Naive thymus-derived CD8-positive, alpha-beta T cell (primary cell): ENCODE data around the gene ISG20L2. TPM values are rescaled to one million over a fixed set of nuclear protein-coding genes. Genes with fewer than 3 reads are reported as not detected.

Experiments used
- ATAC-seq, 2 donors: fragments of 150-1000 bp; cut with Tn5 transposase in 1 of 2; sonication (Bioruptor Pico), chemical (Tn5 transposase) in 1 of 2; 1 replicate in 1 of 2; 2 replicates in 1 of 2; pipeline ENCODE4 v1.10.0; 2021; ENCODE audit warnings: mild to moderate bottlenecking in 2 of 2, moderate library complexity in 2 of 2
- POLR2A ChIA-PET: fragments of 350-600 bp; sonication (Branson Sonifier 250); formaldehyde crosslinking; loops from one replicate; lab custom pipeline; 2021; ENCODE audit warnings: antibody characterized with exemption; lab: Charles Lee
- DNase-seq, 10 donors: peaks; one replicate each; pipeline versions ENCODE4 v3.0.0 to v3.0.0-alpha.2; 2020 to 2022
- H3K27ac Mint-ChIP-seq, 10 donors: one replicate each; pipeline ENCODE4 v1.8.0; 2020 to 2022; ENCODE audit warnings: mild to moderate bottlenecking in 10 of 10, mixed read lengths in 10 of 10, moderate library complexity in 4 of 10, inconsistent platforms in 1 of 10
- H3K27me3 Mint-ChIP-seq, 5 donors: one replicate each; pipeline ENCODE4 v1.8.0; 2021 to 2022; ENCODE audit warnings: mixed read lengths in 5 of 5
- H3K36me3 Mint-ChIP-seq, 3 donors: one replicate each; pipeline ENCODE4 v1.8.0; 2020 to 2022; ENCODE audit warnings: mixed read lengths in 3 of 3, mild to moderate bottlenecking in 2 of 3, inconsistent platforms in 1 of 3
- H3K4me1 Mint-ChIP-seq, 4 donors: one replicate each; pipeline ENCODE4 v1.8.0; 2021 to 2022; ENCODE audit warnings: mixed read lengths in 4 of 4
- H3K4me3 Mint-ChIP-seq, 10 donors: one replicate each; pipeline ENCODE4 v1.8.0; 2020 to 2022; ENCODE audit warnings: mild to moderate bottlenecking in 10 of 10, mixed read lengths in 10 of 10, moderate library complexity in 6 of 10, inconsistent platforms in 1 of 10
- H3K9me3 Mint-ChIP-seq, 9 donors: one replicate each; pipeline ENCODE4 v1.8.0; 2020 to 2022; ENCODE audit warnings: mixed read lengths in 9 of 9, mild to moderate bottlenecking in 3 of 9, inconsistent platforms in 1 of 9, moderate library complexity in 1 of 9
- polyA plus RNA-seq, 3 donors: library from polyadenylated mRNA; unstranded; fragments of 300-500 nt; fragmentation: Illumina TruSeq; gene quantifications; one replicate each; pipeline ENCODE4 v1.2.3, GENCODE V29; 2021
- total RNA-seq, 8 experiments: library from RNA in 2 of 8; stranded (reverse) in 2 of 8; gene quantifications; one replicate each; pipeline ENCODE4 v1.2.3 and lab custom pipeline; 2021 to 2026

The ISG20L2 gene
- total and polyA plus RNA-seq, 5 experiments from 2014 or later = 20.0 to 50.3 (median 23.4) TPM

- Mint-ChIP-seq H3K36me3 (peaks cover 0 to 10% (median 0%) of the 10 kb centered on the region in 3 donors), H3K4me1 (peaks cover 13 to 17% (median 16%) of the 10 kb centered on the region in 4 donors), H3K9me3 (no peaks in the 10 kb centered on the region), H3K27ac (peak overlapping the region in 1 of 10 donors; percentile 49), H3K4me3 (no peak overlapping the region), H3K27me3 (no peaks in the 10 kb centered on the region)
- no peak for DNase-seq
- POLR2A ChIA-PET = interaction anchor here (0.9 kb wide), 1 partner anchor 10 kb away, joined by 3 read pairs; no protein-coding TSS in a partner anchor
- ATAC-seq = no peak
Observed at GRCh38 chr1:156711011-156711817, 17.4 kb downstream of the ISG20L2 start.

- Mint-ChIP-seq H3K4me1 (peaks cover 11 to 29% (median 23%) of the 10 kb centered on the region in 4 donors), H3K9me3 (no peaks in the 10 kb centered on the region), H3K36me3 (no peaks in the 10 kb centered on the region), H3K27me3 (no peaks in the 10 kb centered on the region), H3K27ac (peak overlapping the region in 3 of 10 donors; percentile 28 to 80 (median 48)), H3K4me3 (no peak overlapping the region)
- no peak for ATAC-seq
- POLR2A ChIA-PET = no interaction called here
- no peak for DNase-seq
Observed at GRCh38 chr1:156709757-156710489, 18.6 kb downstream of the ISG20L2 start.

- Mint-ChIP-seq H3K27me3 (peaks cover 0 to 8% (median 3%) of the 10 kb centered on the region in 5 donors), H3K4me3 (no peak overlapping the region), H3K36me3 (no peaks in the 10 kb centered on the region), H3K27ac (peak overlapping the region in 7 of 10 donors; percentile 2 to 86 (median 66)), H3K9me3 (no peaks in the 10 kb centered on the region), H3K4me1 (peaks cover 13 to 30% (median 29%) of the 10 kb centered on the region in 4 donors)
- ATAC-seq (no peak), DNase-seq (no peak)
- POLR2A ChIA-PET = no interaction called here
Observed at GRCh38 chr1:156709031-156709430, 19.5 kb downstream of the ISG20L2 start.

GRCh38 chr1:156708218-156708661, 20.3 kb downstream of the ISG20L2 start:
- Mint-ChIP-seq H3K36me3 (no peaks in the 10 kb centered on the region), H3K4me1 (peaks cover 13 to 33% (median 29%) of the 10 kb centered on the region in 4 donors)

GRCh38 chr1:156707417-156708217, 20.9 kb downstream of the ISG20L2 start:
- Mint-ChIP-seq H3K4me3 (peak overlapping the region; percentile 70 to 98 (median 86)), H3K9me3 (no peaks in the 10 kb centered on the region), H3K36me3 (no peaks in the 10 kb centered on the region), H3K4me1 (peaks cover 13 to 33% (median 29%) of the 10 kb centered on the region in 4 donors), H3K27me3 (peaks cover 0 to 18% (median 7%) of the 10 kb centered on the region in 5 donors), H3K27ac (peak overlapping the region in 9 of 10 donors; percentile 19 to 88 (median 82))
- POLR2A ChIA-PET = interaction anchor here (1.7 to 4.8 kb wide), 2 partner anchors 20 to 34 kb away, joined by 7 to 33 read pairs; partner anchors contain the start of genes ISG20L2, METTL25B and MRPL24
- ATAC-seq (no peak), DNase-seq (no peak)

More at GRCh38 chr1:156708218-156708661, 20.3 kb downstream of the ISG20L2 start:
- Mint-ChIP-seq H3K27ac (peak overlapping the region in 6 of 10 donors; percentile 43 to 86 (median 74)), H3K9me3 (no peaks in the 10 kb centered on the region), H3K4me3 (peak overlapping the region in 1 of 10 donors; percentile 47), H3K27me3 (peaks cover 0 to 16% (median 4%) of the 10 kb centered on the region in 5 donors)
- POLR2A ChIA-PET = interaction anchor here (4.8 kb wide), 1 partner anchor 19 kb away, joined by 33 read pairs; the partner anchor contains the start of genes ISG20L2 and METTL25B
- no peak for DNase-seq
- no peak for ATAC-seq

- no peaks in the 10 kb centered on the region for H3K36me3 Mint-ChIP-seq
- POLR2A ChIA-PET = interaction anchor here (1.0 to 4.8 kb wide), 6 partner anchors 17 to 249 kb away, joined by 3 to 33 read pairs (median 8); partner anchors contain the start of genes ISG20L2, METTL25B, MRPL24 and PRCC
- ATAC-seq = peak; percentile 27 to 29
- peak in 3 of 10 donors; percentile 6 to 42 (median 26) for DNase-seq
- H3K9me3 Mint-ChIP-seq = no peaks in the 10 kb centered on the region
- peaks cover 13 to 33% (median 29%) of the 10 kb centered on the region in 4 donors for H3K4me1 Mint-ChIP-seq
- peak overlapping the region; percentile 85 to 98 (median 91) for H3K4me3 Mint-ChIP-seq
- H3K27ac Mint-ChIP-seq = peak overlapping the region; percentile 53 to 95 (median 91)
- H3K27me3 Mint-ChIP-seq = peaks cover 0 to 18% (median 11%) of the 10 kb centered on the region in 5 donors
Observed at GRCh38 chr1:156706657-156707416, 21.7 kb downstream of the ISG20L2 start.

- peak overlapping the region; percentile 85 to 98 (median 91) for H3K4me3 Mint-ChIP-seq
- DNase-seq = peak; percentile 55 to 84 (median 75)
- peaks cover 13 to 35% (median 32%) of the 10 kb centered on the region in 4 donors for H3K4me1 Mint-ChIP-seq
- H3K27ac Mint-ChIP-seq = peak overlapping the region; percentile 53 to 95 (median 91)
- POLR2A ChIA-PET = interaction anchor here (1.0 to 4.8 kb wide), 7 partner anchors 15 to 248 kb away, joined by 3 to 33 read pairs (median 7); partner anchors contain the start of genes ISG20L2, METTL25B, MRPL24 and PRCC
- H3K9me3 Mint-ChIP-seq = no peaks in the 10 kb centered on the region
- peak; percentile 68 to 77 for ATAC-seq
- H3K27me3 Mint-ChIP-seq = peaks cover 0 to 18% (median 13%) of the 10 kb centered on the region in 5 donors
- H3K36me3 Mint-ChIP-seq = no peaks in the 10 kb centered on the region
Observed at GRCh38 chr1:156705918-156706656, 22.5 kb downstream of the ISG20L2 start.

GRCh38 chr1:156705321-156705917, 23.1 kb downstream of the ISG20L2 start, which contains the start of gene CRABP2:
Gene CRABP2 (minus strand): TSS chr1:156705583. CDS start chr1:156705446, 137 bp downstream.
- Mint-ChIP-seq H3K9me3 (no peaks in the 10 kb centered on the region), H3K36me3 (no peaks in the 10 kb centered on the region), H3K27ac (peak within 1 kb of the TSS; percentile 53 to 95 (median 91)), H3K27me3 (peaks cover 0 to 21% (median 17%) of the 10 kb centered on the region in 5 donors), H3K4me3 (peak within 1 kb of the TSS; percentile 85 to 98 (median 91)), H3K4me1 (peaks cover 16 to 42% (median 37%) of the 10 kb centered on the region in 4 donors)
- DNase-seq (peak in 4 of 10 donors; percentile 35 to 40 (median 38)), ATAC-seq (peak; percentile 60)
- POLR2A ChIA-PET = interaction anchor here (1.3 to 4.8 kb wide), 6 partner anchors 15 to 248 kb away, joined by 3 to 33 read pairs (median 8); partner anchors contain the start of genes ISG20L2, METTL25B, MRPL24 and PRCC

- H3K9me3 Mint-ChIP-seq = no peaks in the 10 kb centered on the region
- POLR2A ChIA-PET = interaction anchor here (0.6 to 4.8 kb wide), 6 partner anchors 9 to 63 kb away, joined by 3 to 33 read pairs (median 6); partner anchors contain the start of genes ISG20L2, METTL25B and PRCC
- peak overlapping the region in 2 of 10 donors; percentile 67 to 76 for H3K27ac Mint-ChIP-seq
- peaks cover 16 to 46% (median 38%) of the 10 kb centered on the region in 4 donors for H3K4me1 Mint-ChIP-seq
- peaks cover 0 to 21% (median 17%) of the 10 kb centered on the region in 5 donors for H3K27me3 Mint-ChIP-seq
- peak overlapping the region; percentile 61 to 98 (median 90) for H3K4me3 Mint-ChIP-seq
- ATAC-seq (no peak), DNase-seq (no peak)
- H3K36me3 Mint-ChIP-seq = no peaks in the 10 kb centered on the region
Observed at GRCh38 chr1:156704930-156705320, 23.6 kb downstream of the ISG20L2 start.
